HCT116 (cell line): Measurements from ENCODE around the gene BLNK. TPM values are rescaled to one million over a fixed set of nuclear protein-coding genes. Genes with fewer than 3 reads are reported as not detected.

Experiments
- ATAC-seq: fragments of 200-7000 bp; cut with Tn5 transposase; 2 replicates; pipeline ENCODE4 v1.9.1; 2020; ENCODE audit warnings: mild to moderate bottlenecking, moderate library complexity
- BruUV-seq: library from RNA; stranded (reverse); fragments of 400-500 nt; replicated peaks from 2 replicates; lab custom pipeline; 2021; lab: Mats Ljungman, UMichigan
- CTCF ChIA-PET: fragments of 300-600 bp; sonication (Branson Sonifier 250); formaldehyde crosslinking; loops from one replicate; lab custom pipeline; 2021; ENCODE audit warnings: antibody characterized with exemption; lab: Charles Lee
- POLR2A ChIA-PET: fragments of 300-600, 350-600 bp; sonication (Branson Sonifier 250); formaldehyde crosslinking; loops from one replicate; lab custom pipeline; 2021; ENCODE audit warnings: antibody characterized with exemption; lab: Charles Lee
- RAD21 ChIA-PET, 2 experiments: fragments of 300-600 bp; sonication (Branson Sonifier 250); formaldehyde crosslinking; loops; one replicate each; lab custom pipeline; 2023; ENCODE audit warnings: low total read pairs in 2 of 2; ENCODE audit not compliant: uncharacterized antibody in 2 of 2, unreplicated experiment in 2 of 2, low non-redundant PET in 1 of 2; lab: Charles Lee
- DNase-seq: peaks from one replicate; pipeline ENCODE4 v3.0.0-alpha.2; 2010; ENCODE audit warnings: low read depth, low spot score
- H2AFZ ChIP-seq: fragments of 200-600 bp; shearing (Covaris generic), sonication (generic); 2 replicates; pipeline ENCODE4 v1.6.1; 2017; ENCODE audit warnings: low read depth, mixed run types, mixed read lengths, antibody characterized with exemption, low read length; ENCODE audit not compliant: poor library complexity, severe bottlenecking
- H3K27ac ChIP-seq: 2 replicates; pipeline ENCODE4 v1.5.1; 2012; ENCODE audit warnings: low read depth, low read length
- H3K27me3 ChIP-seq: fragments of 200-600 bp; sonication (generic); 2 replicates; pipeline ENCODE4 v1.6.1; 2016; ENCODE audit warnings: mixed run types, low read length, mixed read lengths; ENCODE audit not compliant: insufficient read depth
- H3K36me3 ChIP-seq, 2 experiments: fragments of 200-500 bp in 1 of 2; fragments of 200-600 bp in 1 of 2; sonication (Bioruptor generic) in 1 of 2; sonication (generic) in 1 of 2; 2 replicates each; pipeline versions ENCODE4 v1.5.1 to v1.6.1; 2014 to 2016; ENCODE audit warnings: low read length in 2 of 2, inconsistent platforms in 1 of 2, mixed read lengths in 1 of 2, mixed run types in 1 of 2; ENCODE audit not compliant: insufficient read depth in 2 of 2, control insufficient read depth in 1 of 2
- H3K4me1 ChIP-seq, 2 experiments: fragments of 200-600 bp in 1 of 2; sonication (generic) in 1 of 2; 2 replicates each; pipeline versions ENCODE4 v1.5.1 to v1.6.1; 2012 to 2017; ENCODE audit warnings: low read length in 2 of 2, inconsistent platforms in 1 of 2, mild to moderate bottlenecking in 1 of 2, mixed read lengths in 1 of 2, mixed run types in 1 of 2, moderate library complexity in 1 of 2; ENCODE audit not compliant: insufficient read depth in 2 of 2, control insufficient read depth in 1 of 2
- H3K4me2 ChIP-seq: fragments of 200-600 bp; sonication (generic); 2 replicates; pipeline ENCODE4 v1.6.1; 2017; ENCODE audit warnings: mixed run types, low read length, mixed read lengths
- H3K4me3 ChIP-seq, 2 experiments: fragments of 200-600 bp in 1 of 2; sonication (generic) in 1 of 2; replicated peaks in 1 of 2; 2 replicates each; pipeline ENCODE4 v1.5.1; 2011 to 2016; ENCODE audit warnings: low read length in 2 of 2, control low read depth in 1 of 2, low read depth in 1 of 2, mild to moderate bottlenecking in 1 of 2, mixed read lengths in 1 of 2, mixed run types in 1 of 2
- H3K79me2 ChIP-seq: fragments of 200-600 bp; sonication (generic); 2 replicates; pipeline ENCODE4 v1.6.1; 2017; ENCODE audit warnings: mild to moderate bottlenecking, mixed run types, low read length, moderate library complexity, mixed read lengths; ENCODE audit not compliant: insufficient read depth
- H3K9ac ChIP-seq: fragments of 200-600 bp; sonication (generic); 2 replicates; pipeline ENCODE4 v1.6.1; 2016; ENCODE audit warnings: low read length, mixed read lengths
- H3K9me2 ChIP-seq: fragments of 200-600 bp; sonication (generic), shearing (Covaris generic); 2 replicates; pipeline ENCODE4 v1.6.1; 2017; ENCODE audit warnings: mixed run types, mild to moderate bottlenecking, moderate library complexity; ENCODE audit not compliant: insufficient read depth
- H3K9me3 ChIP-seq, 2 experiments: fragments of 200-500 bp in 1 of 2; fragments of 200-600 bp in 1 of 2; sonication (Bioruptor generic) in 1 of 2; sonication (generic) in 1 of 2; 2 replicates each; pipeline ENCODE4 v1.6.1; 2014 to 2017; ENCODE audit warnings: low read length in 2 of 2, mixed read lengths in 2 of 2, inconsistent platforms in 1 of 2, low read depth in 1 of 2, mild to moderate bottlenecking in 1 of 2, mixed run types in 1 of 2, moderate library complexity in 1 of 2; ENCODE audit not compliant: control insufficient read depth in 1 of 2, insufficient read depth in 1 of 2
- H4K20me1 ChIP-seq: fragments of 200-600 bp; sonication (generic), shearing (Covaris generic); 2 replicates; pipeline ENCODE4 v1.6.1; 2017; ENCODE audit warnings: mixed run types, mild to moderate bottlenecking, moderate library complexity; ENCODE audit not compliant: insufficient read depth
- CBX3 ChIP-seq: IDR thresholded peaks from 2 replicates; pipeline ENCODE4 v1.6.1; 2012; ENCODE audit warnings: low read depth
- CEBPB ChIP-seq: IDR thresholded peaks from 2 replicates; pipeline ENCODE4 v1.6.1; 2012; ENCODE audit warnings: low read depth
- EZH2 ChIP-seq: fragments of 200-600 bp; sonication (generic); IDR thresholded peaks from 2 replicates; pipeline ENCODE4 v1.6.1; 2017; ENCODE audit warnings: antibody characterized with exemption, mixed run types
- FOSL1 ChIP-seq: IDR thresholded peaks from 2 replicates; pipeline ENCODE4 v1.6.1; 2012; ENCODE audit warnings: low read depth
- POLR2AphosphoS5 ChIP-seq: IDR thresholded peaks from 2 replicates; pipeline ENCODE4 v1.6.1; 2011; ENCODE audit warnings: mild to moderate bottlenecking, low read depth, low read length, moderate library complexity
- SIN3A ChIP-seq: IDR thresholded peaks from 2 replicates; pipeline ENCODE4 v1.6.1; 2012; ENCODE audit warnings: low read depth
- SP1 ChIP-seq: IDR thresholded peaks from 2 replicates; pipeline ENCODE4 v1.6.1; 2012; ENCODE audit warnings: low read depth
- TCF7L2 ChIP-seq: IDR thresholded peaks from 2 replicates; pipeline ENCODE4 v1.7.0; 2011; ENCODE audit warnings: borderline replicate concordance, inconsistent platforms; ENCODE audit not compliant: insufficient read depth, insufficient read length; ENCODE audit errors: extremely low read depth
- ZFX ChIP-seq: fragments of 450-650 bp; IDR thresholded peaks from 2 replicates; pipeline ENCODE4 v1.6.1; 2017
- ZNF274 ChIP-seq: fragments of 200-500 bp; sonication (Bioruptor generic); IDR thresholded peaks from 2 replicates; pipeline ENCODE4 v1.6.1; 2014; ENCODE audit warnings: mild to moderate bottlenecking, low read depth, low read length, inconsistent platforms
- intact Hi-C: fragments of 100-400 bp; cut with micrococcal nuclease; formaldehyde crosslinking; loops from 2 replicates; pipeline ENCODE4 v1.10.0; 2022
- total RNA-seq: library from RNA; stranded (reverse); gene quantifications from one replicate; pipeline ENCODE4 v1.2.1, GENCODE V29; 2021; ENCODE audit not compliant: unreplicated experiment
- TF ChIP-seq, protein P1 (sequence below): IDR thresholded peaks from 2 replicates; pipeline ENCODE4 v1.6.1; 2012; ENCODE audit warnings: low read depth
- TF ChIP-seq, protein P2 (sequence below): IDR thresholded peaks from 2 replicates; pipeline ENCODE4 v1.6.1; 2012
- TF ChIP-seq, protein P3 (sequence below), 3 experiments: fragments of 200-600 bp in 1 of 3; sonication (generic) in 1 of 3; IDR thresholded peaks in 2 of 3; conservative IDR thresholded peaks in 1 of 3; 2 replicates each; pipeline ENCODE4 v1.5.1; 2012 to 2017; ENCODE audit warnings: low read depth in 2 of 3, low read length in 2 of 3, antibody characterized with exemption in 1 of 3, borderline replicate concordance in 1 of 3, control low read depth in 1 of 3, mild to moderate bottlenecking in 1 of 3, mixed read lengths in 1 of 3, mixed run types in 1 of 3, moderate library complexity in 1 of 3; ENCODE audit not compliant: insufficient read depth in 1 of 3
- TF ChIP-seq, protein P4 (sequence below): IDR thresholded peaks from 2 replicates; pipeline ENCODE4 v1.6.1; 2012

BLNK gene
- total RNA-seq, 1 experiment from 2014 or later = 0.59 TPM

DNA sequence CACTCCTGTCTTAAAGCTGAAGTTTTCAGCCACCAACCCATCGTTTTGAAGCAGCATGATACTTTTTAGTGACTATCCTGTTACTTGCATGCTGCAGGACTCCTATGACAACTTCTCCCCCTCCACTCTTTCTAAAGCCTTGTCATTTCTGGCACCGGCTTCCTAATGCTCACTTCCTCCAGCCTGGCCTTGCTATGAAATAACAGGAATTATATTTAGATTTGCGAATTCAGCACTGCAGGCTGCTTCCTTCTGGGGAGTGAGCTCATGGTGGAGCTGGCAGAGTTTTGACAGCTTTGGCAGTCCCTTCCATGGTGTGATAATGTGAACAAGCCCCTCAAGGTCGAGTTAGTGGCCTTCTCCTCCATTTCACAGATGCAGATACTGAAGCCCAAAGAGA, 13.4 kb downstream of the BLNK start:
- POLR2A ChIA-PET = no interaction called here

More for the DNA sequence above, 13.4 kb downstream of the BLNK start:
- H3K9me3 ChIP-seq = no peaks in the 10 kb centered on the region
- H3K9me2 ChIP-seq = no peaks in the 10 kb centered on the region
- TF ChIP-seq POLR2AphosphoS5 (no peak), ZNF274 (no peak), TCF7L2 (no peak), SP1 (no peak), ZFX (no peak), CEBPB (no peak), FOSL1 (no peak), SIN3A (no peak), EZH2 (no peak), CBX3 (no peak)
- TF ChIP-seq, protein P1, sequence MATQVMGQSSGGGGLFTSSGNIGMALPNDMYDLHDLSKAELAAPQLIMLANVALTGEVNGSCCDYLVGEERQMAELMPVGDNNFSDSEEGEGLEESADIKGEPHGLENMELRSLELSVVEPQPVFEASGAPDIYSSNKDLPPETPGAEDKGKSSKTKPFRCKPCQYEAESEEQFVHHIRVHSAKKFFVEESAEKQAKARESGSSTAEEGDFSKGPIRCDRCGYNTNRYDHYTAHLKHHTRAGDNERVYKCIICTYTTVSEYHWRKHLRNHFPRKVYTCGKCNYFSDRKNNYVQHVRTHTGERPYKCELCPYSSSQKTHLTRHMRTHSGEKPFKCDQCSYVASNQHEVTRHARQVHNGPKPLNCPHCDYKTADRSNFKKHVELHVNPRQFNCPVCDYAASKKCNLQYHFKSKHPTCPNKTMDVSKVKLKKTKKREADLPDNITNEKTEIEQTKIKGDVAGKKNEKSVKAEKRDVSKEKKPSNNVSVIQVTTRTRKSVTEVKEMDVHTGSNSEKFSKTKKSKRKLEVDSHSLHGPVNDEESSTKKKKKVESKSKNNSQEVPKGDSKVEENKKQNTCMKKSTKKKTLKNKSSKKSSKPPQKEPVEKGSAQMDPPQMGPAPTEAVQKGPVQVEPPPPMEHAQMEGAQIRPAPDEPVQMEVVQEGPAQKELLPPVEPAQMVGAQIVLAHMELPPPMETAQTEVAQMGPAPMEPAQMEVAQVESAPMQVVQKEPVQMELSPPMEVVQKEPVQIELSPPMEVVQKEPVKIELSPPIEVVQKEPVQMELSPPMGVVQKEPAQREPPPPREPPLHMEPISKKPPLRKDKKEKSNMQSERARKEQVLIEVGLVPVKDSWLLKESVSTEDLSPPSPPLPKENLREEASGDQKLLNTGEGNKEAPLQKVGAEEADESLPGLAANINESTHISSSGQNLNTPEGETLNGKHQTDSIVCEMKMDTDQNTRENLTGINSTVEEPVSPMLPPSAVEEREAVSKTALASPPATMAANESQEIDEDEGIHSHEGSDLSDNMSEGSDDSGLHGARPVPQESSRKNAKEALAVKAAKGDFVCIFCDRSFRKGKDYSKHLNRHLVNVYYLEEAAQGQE = no peak
- TF ChIP-seq, protein P2, sequence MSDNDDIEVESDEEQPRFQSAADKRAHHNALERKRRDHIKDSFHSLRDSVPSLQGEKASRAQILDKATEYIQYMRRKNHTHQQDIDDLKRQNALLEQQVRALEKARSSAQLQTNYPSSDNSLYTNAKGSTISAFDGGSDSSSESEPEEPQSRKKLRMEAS = no peak
- TF ChIP-seq, protein P3, sequence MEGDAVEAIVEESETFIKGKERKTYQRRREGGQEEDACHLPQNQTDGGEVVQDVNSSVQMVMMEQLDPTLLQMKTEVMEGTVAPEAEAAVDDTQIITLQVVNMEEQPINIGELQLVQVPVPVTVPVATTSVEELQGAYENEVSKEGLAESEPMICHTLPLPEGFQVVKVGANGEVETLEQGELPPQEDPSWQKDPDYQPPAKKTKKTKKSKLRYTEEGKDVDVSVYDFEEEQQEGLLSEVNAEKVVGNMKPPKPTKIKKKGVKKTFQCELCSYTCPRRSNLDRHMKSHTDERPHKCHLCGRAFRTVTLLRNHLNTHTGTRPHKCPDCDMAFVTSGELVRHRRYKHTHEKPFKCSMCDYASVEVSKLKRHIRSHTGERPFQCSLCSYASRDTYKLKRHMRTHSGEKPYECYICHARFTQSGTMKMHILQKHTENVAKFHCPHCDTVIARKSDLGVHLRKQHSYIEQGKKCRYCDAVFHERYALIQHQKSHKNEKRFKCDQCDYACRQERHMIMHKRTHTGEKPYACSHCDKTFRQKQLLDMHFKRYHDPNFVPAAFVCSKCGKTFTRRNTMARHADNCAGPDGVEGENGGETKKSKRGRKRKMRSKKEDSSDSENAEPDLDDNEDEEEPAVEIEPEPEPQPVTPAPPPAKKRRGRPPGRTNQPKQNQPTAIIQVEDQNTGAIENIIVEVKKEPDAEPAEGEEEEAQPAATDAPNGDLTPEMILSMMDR (IDR thresholded peaks at IDR 0.05 in 2 of 3, conservative IDR thresholded peaks at IDR 0.05 in 1 of 3; ENCODE audit: borderline replicate concordance in 1 of 3, insufficient read depth in 1 of 3, low read depth in 2 of 3, low read length in 2 of 3) = no peak
- TF ChIP-seq, protein P4, sequence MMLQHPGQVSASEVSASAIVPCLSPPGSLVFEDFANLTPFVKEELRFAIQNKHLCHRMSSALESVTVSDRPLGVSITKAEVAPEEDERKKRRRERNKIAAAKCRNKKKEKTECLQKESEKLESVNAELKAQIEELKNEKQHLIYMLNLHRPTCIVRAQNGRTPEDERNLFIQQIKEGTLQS = no peak
- H2AFZ ChIP-seq = no peak overlapping the region
- BruUV-seq = no TSS peak
- H3K9ac ChIP-seq = no peak overlapping the region
- H4K20me1 ChIP-seq = no peaks in the 10 kb centered on the region
- ChIA-PET RAD21 (no interaction called here), CTCF (interaction anchor here (1.5 kb wide), 1 partner anchor 28 kb away, joined by 8 read pairs; no protein-coding TSS in a partner anchor)
- no peaks in the 10 kb centered on the region for H3K36me3 ChIP-seq
- no peak overlapping the region for H3K4me2 ChIP-seq
- no peak for ATAC-seq
- intact Hi-C loops = no loop called here
- no peaks in the 10 kb centered on the region for H3K79me2 ChIP-seq
- H3K27ac ChIP-seq = no peak overlapping the region
- H3K27me3 ChIP-seq = no peaks in the 10 kb centered on the region
- H3K4me3 ChIP-seq = no peak overlapping the region
- DNase-seq = no peak
- H3K4me1 ChIP-seq = peaks cover 0 to 10% of the 10 kb centered on the region in 2 experiments; a peak in 2 of 4 replicates
